CD4-positive, alpha-beta T cell treated with Interleukin-17A for 1 hour (primary cell): ENCODE data around the gene RETREG2.

ENCODE experiments used
- DNase-seq: peaks from one replicate; pipeline ENCODE4 v3.0.0-alpha.2; 2020

Gene RETREG2, protein sequence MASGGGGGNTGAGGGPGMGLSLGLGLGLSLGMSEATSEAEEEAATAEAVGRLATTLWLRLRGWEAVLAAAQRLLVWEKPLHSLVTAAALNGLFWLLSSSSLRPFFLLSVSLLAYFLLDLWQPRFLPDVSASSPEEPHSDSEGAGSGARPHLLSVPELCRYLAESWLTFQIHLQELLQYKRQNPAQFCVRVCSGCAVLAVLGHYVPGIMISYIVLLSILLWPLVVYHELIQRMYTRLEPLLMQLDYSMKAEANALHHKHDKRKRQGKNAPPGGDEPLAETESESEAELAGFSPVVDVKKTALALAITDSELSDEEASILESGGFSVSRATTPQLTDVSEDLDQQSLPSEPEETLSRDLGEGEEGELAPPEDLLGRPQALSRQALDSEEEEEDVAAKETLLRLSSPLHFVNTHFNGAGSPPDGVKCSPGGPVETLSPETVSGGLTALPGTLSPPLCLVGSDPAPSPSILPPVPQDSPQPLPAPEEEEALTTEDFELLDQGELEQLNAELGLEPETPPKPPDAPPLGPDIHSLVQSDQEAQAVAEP

DNA sequence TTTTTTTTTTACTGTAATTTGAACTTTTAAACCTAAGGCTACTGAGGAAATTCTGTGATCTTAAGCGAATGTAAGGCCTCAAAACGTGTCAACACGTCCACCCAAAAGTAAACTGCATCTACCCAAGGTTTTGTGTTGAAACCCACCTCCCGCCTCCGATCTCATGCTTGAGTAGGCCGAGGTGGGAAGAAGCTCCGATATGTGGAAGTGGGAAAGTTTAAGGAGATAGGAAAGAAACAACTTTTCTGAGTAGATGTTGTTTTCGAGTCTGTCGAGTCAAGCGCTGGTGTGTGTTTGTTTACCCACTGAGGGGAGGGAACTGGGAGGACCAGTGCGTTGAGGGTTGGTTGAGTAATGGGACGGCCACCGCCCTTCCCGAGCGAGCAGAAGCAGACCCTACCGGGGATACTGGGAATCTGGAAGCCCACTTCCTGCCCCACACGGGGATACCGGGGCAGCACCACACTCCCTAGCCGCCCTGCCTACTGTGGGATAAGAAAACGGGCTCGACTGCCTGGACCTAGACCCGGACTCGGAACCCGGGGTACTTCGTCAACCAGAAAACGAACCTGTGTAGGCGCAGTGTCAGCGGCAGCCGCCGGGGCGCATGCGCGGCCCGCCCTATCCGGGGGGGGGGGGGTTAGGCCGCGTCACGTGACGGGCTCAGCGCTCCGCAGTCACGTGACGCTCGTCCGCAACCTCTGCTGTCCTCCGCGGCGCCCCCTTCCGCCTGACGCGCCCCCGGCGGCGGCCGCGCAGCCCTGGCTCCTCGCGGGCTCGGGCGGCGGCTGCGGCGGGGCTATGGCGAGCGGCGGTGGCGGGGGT is at the start of gene RETREG2:
Gene RETREG2 (plus strand): TSS at position 724 of the 825 bp plus-strand sequence. CDS start 78 bp downstream, at position 802.
- DNase-seq: peak; percentile 90

DNA sequence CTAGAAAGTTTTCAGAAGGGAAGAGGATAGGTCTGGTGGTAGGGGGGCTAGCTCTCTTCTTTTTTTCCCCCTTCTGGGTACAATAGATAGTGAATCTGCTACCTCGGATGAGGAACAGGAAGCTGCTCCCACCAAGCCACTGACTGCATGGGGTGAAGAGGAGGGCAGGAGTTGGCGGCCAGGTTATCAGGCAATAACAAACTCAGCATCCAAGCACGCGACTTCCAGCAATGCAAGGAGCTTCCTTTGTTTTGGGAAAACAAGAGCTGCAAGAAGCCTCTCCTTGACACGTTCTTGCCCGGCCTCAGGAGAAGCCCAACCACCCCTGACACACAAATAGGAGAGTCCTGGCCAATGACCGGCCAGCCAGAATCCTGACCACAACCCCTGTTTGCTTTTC is 49.7 kb upstream of the RETREG2 start:
- no peak for DNase-seq

DNA sequence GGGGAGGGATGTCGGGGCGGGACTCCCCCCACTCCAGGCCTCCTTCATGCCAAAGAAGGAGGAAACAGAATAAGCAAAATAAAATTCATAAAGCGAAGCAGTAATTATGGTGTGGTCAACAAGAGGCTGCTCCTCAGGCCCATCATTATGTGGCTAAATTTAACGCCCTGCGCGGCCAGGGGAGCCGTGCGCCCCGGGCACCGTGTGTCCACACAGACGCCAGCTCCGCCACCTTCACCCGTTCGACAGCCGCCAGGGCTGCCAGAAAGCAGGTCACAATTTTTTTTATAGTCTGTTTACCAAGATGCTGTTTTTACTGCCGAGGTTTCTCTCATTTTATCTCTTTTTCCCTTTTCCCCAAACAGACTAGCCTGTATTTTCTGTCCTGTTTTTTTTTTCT is 48.5 kb upstream of the RETREG2 start:
- no peak for DNase-seq

DNA sequence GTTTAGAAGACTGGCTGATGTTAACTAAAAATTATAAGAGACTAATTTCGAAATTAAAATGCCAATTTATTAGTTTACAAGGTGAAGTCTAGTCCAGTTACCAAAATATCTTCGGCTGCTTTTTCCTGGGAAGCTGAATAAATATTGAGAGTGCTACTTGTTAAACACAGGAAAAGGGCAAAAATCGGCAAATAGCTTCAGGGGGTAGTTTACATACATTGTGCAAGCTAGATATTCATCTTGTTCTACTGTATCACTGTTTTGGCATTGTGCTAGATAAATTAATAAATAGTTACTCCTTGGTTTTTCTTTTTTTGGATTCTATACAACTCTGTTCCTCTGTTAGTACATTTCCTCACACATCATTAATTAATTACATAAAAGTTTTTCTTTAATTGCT is 46.7 kb upstream of the RETREG2 start:
- DNase-seq: no peak

DNA sequence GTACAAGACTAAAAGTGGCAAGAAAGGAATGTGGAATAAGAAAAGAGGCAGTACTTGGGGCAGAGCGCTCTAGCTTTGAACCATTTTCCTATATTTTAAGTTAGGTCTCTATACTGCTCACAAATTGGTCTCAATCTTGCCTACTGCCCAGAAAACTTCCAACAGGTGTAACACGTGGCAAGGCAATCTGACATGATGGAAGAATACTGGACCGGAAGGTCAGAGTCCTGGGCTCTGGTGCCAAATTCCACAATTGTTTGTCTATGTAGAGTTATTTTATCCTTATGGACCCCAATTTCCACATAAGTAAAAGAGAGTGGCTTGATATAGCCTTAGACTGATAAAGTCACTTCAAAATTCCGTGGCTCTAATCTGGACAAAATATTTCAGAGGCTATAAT is 46.3 kb upstream of the RETREG2 start:
- DNase-seq: no peak

DNA sequence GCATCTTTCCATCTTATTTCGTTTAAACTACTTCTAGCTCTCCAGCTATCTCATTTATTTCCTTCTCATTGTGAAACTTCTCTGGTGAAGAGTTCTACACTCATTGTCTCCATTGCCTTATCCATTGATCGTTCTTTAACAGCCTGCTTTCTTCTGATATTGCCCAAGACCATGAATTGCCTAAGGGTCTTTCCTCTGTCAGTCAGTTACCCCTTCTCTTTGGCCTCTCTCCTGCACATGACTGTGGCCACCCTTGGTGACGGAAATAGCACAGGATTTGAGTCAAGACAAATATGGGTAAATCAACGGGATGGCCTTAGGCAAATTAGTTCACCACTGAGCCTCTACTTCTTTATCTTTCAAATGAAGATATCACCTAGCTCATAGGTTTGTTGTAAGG is 44.1 kb upstream of the RETREG2 start:
- no peak for DNase-seq

DNA sequence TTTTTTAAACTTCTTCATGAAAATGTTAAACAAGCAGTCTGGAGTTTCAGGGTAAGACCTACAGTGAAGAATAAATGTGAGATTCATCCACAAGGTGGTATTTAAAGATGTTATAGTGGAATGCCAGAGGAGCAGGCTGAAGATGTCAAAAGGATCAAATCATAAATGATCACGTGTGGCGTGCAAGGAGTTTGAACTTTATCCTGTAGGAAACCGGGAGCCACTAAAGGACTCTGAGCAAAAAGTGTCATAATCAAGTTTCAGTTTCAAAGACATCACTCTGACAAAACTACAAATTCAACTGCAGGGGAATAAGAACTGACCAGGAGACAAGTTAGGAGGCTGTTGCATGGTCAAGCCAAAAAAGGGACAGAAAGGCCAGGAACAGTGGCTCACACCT is 37.4 kb upstream of the RETREG2 start:
- DNase-seq: no peak

DNA sequence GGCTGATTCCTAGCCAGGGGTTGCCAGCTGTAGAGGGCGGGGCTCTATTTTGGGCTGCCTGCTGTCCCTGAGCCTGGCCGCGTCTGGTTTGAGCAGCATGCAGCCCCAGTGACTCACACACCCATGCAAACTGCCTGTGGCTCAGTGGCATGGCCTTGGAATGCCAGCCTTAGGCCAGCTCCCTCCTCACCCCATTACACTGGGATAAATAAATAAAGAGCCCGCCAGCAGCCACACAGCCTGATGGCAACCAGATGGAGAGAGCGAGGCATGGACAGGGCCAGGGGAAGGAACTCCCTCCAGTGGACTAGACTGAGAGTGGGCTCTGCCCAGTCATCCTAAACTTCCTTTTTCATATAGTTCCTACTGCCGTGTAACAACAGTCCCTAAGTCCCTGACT is 35.7 kb upstream of the RETREG2 start:
- no peak for DNase-seq

DNA sequence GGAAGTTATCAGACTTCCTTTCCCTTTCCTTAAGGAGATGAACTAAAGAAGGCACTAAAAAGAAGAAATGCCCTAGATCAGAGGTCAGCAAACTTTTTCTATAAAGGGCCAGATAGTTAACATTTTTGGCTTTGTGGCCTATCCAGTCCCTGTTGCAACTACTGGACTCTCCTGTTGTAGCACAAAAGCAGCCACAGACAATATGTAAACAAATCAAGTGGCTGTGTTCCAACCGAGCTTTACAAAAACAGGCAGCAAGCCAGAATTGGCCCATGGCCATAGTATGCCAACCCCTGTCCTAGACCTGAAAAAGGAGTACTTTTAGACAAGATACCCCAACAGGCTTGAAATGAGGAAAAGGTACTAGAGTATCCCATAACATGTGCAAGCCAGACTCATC is 28.4 kb upstream of the RETREG2 start:
- no peak for DNase-seq

DNA sequence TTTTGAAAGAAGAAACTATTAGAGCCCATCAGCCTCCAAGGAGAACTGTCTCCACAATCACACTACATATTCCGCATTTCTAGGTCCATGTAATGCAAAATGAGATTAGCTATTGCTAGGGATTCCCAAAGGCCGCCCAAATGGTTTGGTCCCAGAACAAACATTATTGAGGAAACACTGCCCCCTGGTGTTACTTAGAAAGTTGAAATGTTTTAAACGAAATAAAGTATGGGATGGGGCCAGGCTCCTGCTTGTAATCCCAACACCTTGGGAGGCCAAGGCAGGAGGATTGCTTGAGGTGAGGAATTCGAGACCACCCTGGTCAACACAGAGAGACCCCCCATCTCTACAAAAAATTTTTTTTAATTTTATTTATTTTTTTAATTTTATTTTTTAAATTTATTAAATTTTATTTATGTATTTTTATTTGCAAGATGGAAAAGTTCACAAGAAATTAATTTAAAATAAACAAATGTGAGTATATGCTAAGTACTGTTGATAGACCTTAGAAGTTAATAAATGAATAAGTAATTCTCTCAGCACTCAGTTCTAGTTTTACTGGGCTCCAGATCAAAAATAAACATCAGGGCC is 22.9 kb upstream of the RETREG2 start:
- DNase-seq: peak; percentile 77

DNA sequence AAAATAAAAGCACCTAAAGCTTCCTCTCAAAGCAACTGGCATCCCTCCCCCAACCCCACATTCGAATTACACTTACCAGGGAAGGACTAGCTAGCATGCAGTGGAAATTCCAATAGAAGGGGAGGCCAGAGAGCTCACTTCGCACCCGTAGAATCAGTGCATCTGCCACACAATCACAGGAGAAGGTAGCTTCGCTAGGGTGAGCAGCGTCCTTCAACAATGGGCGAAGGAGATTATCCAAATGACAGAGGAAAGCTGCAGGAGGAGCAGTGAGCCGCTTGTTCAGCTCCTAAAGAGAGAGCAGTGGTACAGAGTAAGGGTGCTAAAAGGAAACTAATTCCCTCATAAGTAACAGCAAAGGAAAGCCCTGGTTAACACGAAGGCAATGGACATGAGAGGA is 20.7 kb upstream of the RETREG2 start:
- DNase-seq: no peak

DNA sequence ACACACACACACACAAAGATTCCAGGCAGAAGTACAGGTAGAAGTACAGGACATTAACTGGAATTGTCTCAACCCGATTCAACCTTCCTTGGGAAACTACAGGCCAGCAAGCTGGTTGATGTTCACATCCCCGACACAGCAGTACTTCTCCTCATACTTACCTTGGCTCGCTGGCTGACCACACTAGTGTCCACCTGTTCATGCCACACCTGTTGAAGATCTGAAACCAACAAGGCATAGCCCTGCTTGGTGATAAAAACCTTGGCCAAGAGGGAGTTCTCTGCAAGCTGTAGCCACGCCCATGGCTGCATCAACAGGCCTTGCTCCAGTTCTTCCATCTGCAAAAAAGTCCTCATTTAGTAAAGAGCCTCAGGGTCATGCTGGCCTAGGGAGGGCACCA is 20.1 kb upstream of the RETREG2 start:
- no peak for DNase-seq

DNA sequence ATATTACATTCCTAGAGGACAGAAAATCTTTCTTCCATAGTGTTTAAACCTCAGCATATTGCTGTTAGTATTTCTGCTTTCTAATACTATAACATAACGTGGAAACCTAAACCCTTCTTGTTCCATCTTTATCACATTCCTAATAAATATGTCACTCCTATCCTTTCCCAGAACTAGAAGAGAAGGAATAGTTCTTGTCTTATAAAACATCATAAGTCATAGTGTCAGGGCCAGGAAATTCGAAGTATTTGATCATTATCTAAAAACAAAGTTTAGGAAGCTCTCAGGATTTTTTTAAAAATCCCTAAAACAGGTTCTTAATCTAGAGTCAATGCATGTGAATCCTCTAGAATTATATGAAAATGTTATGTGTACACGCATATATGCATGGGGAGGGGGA is 19.5 kb upstream of the RETREG2 start:
- DNase-seq: no peak

DNA sequence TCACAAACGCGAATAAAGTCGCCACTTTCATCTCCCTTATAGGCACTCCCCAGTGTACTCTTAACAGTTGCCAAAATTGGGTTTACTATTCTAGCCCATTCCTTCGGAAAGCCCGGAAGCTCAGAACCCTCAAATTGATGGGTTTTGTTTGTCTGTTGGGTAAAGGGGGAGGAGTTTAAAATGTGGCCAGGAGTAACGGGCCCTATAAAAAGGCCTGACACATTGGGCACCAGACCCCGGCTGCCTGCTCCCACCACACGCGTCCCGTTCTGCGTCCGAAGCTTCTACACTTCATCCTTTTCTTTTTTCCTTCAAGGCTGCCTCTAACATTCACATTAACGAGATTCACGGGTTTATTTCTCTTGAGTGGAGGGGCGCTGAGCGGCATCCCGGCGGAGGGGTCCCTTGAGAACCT is 18.3 kb upstream of the RETREG2 start:
- DNase-seq: no peak

DNA sequence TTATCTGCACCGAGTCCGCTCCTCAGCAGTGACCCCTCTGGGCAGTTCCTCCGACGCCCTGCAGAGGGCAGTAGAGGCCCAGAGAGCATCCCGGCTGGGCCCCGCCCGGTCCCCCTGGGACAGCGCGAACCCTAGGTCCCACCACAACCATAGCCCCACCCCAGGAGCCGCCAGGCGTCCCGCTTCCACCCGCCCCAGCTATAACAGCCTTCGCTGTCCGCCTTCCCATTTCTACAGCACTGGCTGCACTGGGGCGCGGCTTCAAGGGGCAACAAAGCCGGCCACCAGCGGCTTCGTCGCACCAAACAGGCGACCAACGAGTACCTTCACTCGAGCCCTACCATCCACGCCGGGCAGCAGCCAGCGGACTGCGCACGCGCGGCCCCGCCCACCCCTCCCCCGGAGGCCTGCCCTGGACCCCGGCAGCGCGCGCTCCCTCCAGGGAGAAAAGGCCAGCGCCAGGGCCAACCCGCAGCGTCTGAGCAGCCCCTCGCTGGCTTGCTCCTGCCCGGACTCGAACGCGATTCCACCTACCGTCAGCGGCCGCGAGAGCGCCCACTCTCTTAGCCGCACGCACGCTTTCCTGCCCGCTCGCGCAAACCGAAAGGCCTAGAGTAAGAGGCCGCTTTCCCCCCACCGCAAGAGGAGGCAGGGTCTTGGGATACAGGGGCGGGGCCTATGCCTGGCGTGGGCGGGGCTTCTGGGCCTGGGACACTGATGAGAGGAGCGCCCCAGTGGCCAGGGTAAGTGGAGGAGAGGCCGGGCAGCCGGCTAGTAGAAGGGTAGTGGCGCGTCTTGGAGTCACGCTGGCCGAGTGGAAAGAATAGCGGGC is 17.7 kb upstream of the RETREG2 start, which contains the start of gene NHEJ1:
Gene NHEJ1 (minus strand): TSS at position 630 of the 832 bp plus-strand sequence. CDS start 2,453 bp downstream, outside the sequence.
- DNase-seq: peak; percentile 95

DNA sequence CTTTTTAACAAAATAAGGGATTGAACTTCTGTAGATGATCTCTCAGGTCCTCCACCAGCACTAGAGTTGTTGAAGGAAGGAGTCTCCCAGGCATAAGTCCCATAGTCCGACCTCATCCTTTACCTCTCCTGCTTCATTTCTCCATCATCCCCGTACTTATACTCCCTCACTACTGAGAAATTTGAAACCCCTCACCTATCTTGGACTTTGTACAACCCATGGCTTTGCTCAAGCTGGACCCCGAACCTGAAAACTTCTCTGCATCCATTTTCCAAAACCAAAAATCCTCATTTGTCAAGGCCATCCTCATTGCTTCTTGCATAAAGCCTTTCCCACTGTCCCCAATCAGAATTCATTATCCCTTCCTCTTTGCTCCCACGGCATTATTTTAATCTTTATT is 17.0 kb upstream of the RETREG2 start:
- DNase-seq: no peak

DNA sequence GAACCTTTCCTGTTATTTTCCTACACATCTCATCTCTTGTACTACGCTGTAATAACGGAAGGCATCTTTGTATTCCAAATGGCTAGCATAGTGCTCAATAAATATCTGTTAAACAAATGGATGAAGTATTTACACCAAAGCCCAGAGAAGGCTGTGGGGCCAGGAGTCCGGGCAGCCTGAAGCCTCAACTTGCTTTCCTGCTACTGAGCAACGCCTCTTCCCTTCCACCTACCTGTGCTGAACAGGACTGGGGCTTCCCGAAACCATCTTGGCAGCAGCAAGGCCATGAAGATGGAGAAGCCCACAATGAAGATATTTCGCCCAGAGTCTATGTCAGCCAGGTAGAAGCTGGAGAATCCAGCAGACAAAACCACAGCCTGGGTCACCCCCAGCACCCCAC is 14.9 kb upstream of the RETREG2 start:
- no peak for DNase-seq

DNA sequence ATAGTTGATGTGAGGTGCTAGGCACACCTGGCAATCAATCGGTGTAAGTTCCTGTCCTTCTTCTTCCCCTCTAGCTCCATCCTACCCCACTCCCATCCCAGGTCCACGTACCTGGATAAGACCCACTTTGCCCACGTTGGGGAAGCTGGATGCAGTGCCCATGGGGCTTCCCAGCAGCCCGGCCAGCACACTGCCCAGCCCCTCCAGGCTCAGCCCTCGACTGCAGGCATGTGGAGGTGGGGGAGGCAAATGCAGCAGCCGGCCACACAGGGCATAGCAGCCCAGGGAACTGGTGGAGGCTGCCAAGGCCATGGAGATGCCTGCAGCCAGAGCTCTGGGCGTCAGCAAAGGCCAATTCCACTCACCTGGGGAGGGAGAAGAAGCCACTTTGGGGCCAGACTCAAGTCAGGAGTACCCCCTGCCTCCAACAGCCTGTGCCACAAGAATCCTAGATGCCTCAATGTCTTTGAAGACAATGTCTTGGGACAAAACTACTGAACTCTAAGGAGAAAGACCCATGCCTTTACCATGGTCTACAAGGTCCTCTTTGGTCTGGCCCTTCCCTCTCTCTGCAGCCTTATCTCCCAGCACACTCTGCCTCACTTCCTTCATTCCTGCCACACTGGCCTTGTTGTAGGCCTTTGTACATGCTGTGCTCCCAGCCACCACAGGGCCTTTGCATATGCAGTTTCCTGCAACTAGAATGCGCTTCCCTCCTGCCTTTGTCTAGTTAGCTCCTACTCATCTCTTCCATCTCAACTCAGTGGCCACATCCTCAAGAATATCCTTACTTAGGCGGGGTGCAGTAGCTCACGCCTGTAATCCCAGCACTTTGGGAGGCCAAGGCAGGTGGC is 12.8 kb upstream of the RETREG2 start:
- DNase-seq: no peak

DNA sequence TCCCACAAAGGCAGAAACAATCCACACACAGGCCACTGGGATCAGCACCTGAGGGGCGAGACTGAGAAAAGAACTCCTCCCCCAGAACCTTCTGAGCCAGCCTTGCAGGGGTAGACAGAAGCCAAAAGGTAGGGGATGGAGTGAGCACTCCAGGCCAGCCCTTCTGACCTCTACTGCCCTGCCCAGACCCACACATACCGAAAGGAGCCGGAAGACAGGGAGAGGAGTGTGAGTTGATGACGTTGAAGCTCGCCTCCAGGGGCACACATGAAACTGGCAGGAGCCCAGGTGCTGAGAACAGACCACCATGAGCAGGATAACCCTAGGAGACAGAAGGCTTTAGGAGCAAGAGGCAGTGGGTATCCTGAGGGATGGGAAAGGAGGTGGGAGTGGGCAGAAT is 10.1 kb upstream of the RETREG2 start:
- DNase-seq: no peak

DNA sequence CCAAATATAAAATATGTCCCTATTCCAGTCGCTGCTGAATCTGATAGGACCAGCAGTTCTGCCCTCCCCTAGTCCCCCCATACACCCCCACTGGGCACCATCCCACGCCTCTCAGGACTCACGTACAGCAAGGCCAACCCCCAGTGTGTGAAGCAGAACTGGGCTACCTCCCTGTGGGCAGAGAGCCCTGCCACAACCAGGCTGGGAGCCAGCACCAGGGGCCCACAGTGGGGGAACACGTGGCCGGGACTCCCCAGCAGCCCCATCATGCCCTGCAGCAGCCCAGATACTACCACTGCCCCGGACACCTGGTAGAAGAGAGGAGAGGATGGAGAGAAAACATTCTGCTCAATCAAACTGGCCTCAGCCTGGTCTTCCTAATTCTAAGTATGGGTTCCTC is 9.5 kb upstream of the RETREG2 start:
- no peak for DNase-seq

DNA sequence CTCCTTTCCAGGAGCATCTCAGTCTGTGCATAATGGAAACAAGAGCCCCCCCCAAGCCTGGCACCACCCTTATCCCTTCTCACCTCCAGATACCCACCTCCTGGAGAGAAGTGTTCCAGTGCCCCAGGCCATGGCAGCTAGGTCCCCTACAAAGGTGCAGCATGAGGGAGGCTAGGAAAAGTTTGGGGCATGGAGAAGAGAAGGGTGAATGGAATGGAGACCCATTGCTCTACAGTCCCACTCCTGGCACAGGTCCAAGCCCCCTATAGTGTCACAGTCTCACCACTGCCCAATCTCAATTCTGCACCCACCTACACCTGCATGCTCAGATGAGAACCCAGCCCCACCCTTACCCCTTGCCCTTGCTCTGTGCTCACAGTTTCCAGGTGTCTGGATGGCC is 9.1 kb upstream of the RETREG2 start:
- DNase-seq: no peak
